HEK293 (cell line): ENCODE data around the gene SYT6.

Experiments
- REST ChIP-seq: fragments of 450-650 bp; formaldehyde crosslinking; IDR thresholded peaks from 2 replicates; pipeline ENCODE4 v1.5.1; 2016; ENCODE audit warnings: missing biosample characterization, missing genetic modification characterization
- YY1 ChIP-seq: fragments of 450-650 bp; formaldehyde crosslinking; IDR thresholded peaks from 2 replicates; pipeline ENCODE4 v1.5.1; 2018; ENCODE audit warnings: missing biosample characterization, missing genetic modification characterization
- YY2 ChIP-seq: fragments of 450-650 bp; formaldehyde crosslinking; IDR thresholded peaks from 2 replicates; pipeline ENCODE4 v1.5.1; 2016; ENCODE audit warnings: missing biosample characterization, missing genetic modification characterization
- ZBTB8A ChIP-seq: fragments of 450-650 bp; formaldehyde crosslinking; IDR thresholded peaks from 2 replicates; pipeline ENCODE4 v1.5.1; 2016; ENCODE audit warnings: missing biosample characterization, missing genetic modification characterization
- ZNF155 ChIP-seq: fragments of 450-650 bp; formaldehyde crosslinking; IDR thresholded peaks from 2 replicates; pipeline ENCODE4 v1.5.1; 2016; ENCODE audit warnings: missing biosample characterization, missing genetic modification characterization
- ZNF274 ChIP-seq, 2 experiments: fragments of 200-500 bp in 1 of 2; fragments of 450-650 bp in 1 of 2; sonication (Bioruptor generic) in 1 of 2; formaldehyde crosslinking in 1 of 2; IDR thresholded peaks; 2 replicates each; pipeline versions ENCODE4 v1.5.1 to v1.6.1; 2014 to 2016; ENCODE audit warnings: borderline replicate concordance in 1 of 2, inconsistent platforms in 1 of 2, low read length in 1 of 2, missing biosample characterization in 1 of 2, missing genetic modification characterization in 1 of 2
- ZNF501 ChIP-seq: fragments of 450-650 bp; formaldehyde crosslinking; IDR thresholded peaks from 2 replicates; pipeline ENCODE4 v1.5.1; 2016; ENCODE audit warnings: missing biosample characterization, missing genetic modification characterization
- ZNF629 ChIP-seq: fragments of 450-650 bp; formaldehyde crosslinking; IDR thresholded peaks from 2 replicates; pipeline ENCODE4 v1.5.1; 2017; ENCODE audit warnings: missing biosample characterization, missing genetic modification characterization
- ZNF704 ChIP-seq: fragments of 450-650 bp; formaldehyde crosslinking; IDR thresholded peaks from 2 replicates; pipeline ENCODE4 v1.5.1; 2016; ENCODE audit warnings: missing biosample characterization, missing genetic modification characterization
- TF ChIP-seq, protein P1 (sequence below): fragments of 450-650 bp; IDR thresholded peaks from 2 replicates; pipeline ENCODE4 v1.5.1; 2018; ENCODE audit warnings: missing biosample characterization, missing genetic modification characterization
- TF ChIP-seq, protein P2 (sequence below): fragments of 450-650 bp; formaldehyde crosslinking; IDR thresholded peaks from 2 replicates; pipeline ENCODE4 v1.5.1; 2016; ENCODE audit warnings: missing biosample characterization, missing genetic modification characterization

- TF ChIP-seq ZNF629 (tag by site-specific recombination) (no peak), ZNF274 (IDR thresholded peaks at IDR 0.05; ENCODE audit: low read length) (no peak), ZNF274 (tag by site-specific recombination; IDR thresholded peaks at IDR 0.05; ENCODE audit: borderline replicate concordance) (no peak), YY2 (no peak), REST (tag by site-specific recombination) (no peak), ZNF155 (tag by site-specific recombination) (no peak), ZBTB8A (tag by site-specific recombination) (no peak), ZNF704 (tag by site-specific recombination) (no peak), YY1 (tag by site-specific recombination) (no peak), ZNF501 (tag by site-specific recombination) (no peak)
- TF ChIP-seq, protein P1, sequence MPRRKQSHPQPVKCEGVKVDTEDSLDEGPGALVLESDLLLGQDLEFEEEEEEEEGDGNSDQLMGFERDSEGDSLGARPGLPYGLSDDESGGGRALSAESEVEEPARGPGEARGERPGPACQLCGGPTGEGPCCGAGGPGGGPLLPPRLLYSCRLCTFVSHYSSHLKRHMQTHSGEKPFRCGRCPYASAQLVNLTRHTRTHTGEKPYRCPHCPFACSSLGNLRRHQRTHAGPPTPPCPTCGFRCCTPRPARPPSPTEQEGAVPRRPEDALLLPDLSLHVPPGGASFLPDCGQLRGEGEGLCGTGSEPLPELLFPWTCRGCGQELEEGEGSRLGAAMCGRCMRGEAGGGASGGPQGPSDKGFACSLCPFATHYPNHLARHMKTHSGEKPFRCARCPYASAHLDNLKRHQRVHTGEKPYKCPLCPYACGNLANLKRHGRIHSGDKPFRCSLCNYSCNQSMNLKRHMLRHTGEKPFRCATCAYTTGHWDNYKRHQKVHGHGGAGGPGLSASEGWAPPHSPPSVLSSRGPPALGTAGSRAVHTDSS (tag by site-specific recombination): no peak
- TF ChIP-seq, protein P2, sequence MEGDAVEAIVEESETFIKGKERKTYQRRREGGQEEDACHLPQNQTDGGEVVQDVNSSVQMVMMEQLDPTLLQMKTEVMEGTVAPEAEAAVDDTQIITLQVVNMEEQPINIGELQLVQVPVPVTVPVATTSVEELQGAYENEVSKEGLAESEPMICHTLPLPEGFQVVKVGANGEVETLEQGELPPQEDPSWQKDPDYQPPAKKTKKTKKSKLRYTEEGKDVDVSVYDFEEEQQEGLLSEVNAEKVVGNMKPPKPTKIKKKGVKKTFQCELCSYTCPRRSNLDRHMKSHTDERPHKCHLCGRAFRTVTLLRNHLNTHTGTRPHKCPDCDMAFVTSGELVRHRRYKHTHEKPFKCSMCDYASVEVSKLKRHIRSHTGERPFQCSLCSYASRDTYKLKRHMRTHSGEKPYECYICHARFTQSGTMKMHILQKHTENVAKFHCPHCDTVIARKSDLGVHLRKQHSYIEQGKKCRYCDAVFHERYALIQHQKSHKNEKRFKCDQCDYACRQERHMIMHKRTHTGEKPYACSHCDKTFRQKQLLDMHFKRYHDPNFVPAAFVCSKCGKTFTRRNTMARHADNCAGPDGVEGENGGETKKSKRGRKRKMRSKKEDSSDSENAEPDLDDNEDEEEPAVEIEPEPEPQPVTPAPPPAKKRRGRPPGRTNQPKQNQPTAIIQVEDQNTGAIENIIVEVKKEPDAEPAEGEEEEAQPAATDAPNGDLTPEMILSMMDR (tag by site-specific recombination): no peak
These were observed 91.1 kb downstream of the SYT6 start for GRCh38 chr1:114062477-114063099.
